KMS-11 (cell line): ENCODE measurements around the gene RYR1.

Source experiments
- H2AFZ ChIP-seq: fragments of 200-600 bp; sonication (generic); 2 replicates; pipeline ENCODE4 v1.6.1; 2016; ENCODE audit warnings: antibody characterized with exemption, mixed run types, low read depth
- H3K27ac ChIP-seq: fragments of 200-600 bp; sonication (generic); 2 replicates; pipeline ENCODE4 v1.6.1; 2016; ENCODE audit warnings: mild to moderate bottlenecking, mixed run types
- H3K27me3 ChIP-seq: fragments of 200-600 bp; sonication (generic); 2 replicates; pipeline ENCODE4 v1.6.1; 2017; ENCODE audit warnings: mild to moderate bottlenecking, low read depth, mixed run types, moderate library complexity; ENCODE audit not compliant: insufficient read depth
- H3K36me3 ChIP-seq: fragments of 200-600 bp; sonication (generic); 2 replicates; pipeline ENCODE4 v1.6.1; 2017; ENCODE audit warnings: mild to moderate bottlenecking, mixed run types; ENCODE audit not compliant: insufficient read depth
- H3K4me1 ChIP-seq: fragments of 200-600 bp; sonication (generic); 2 replicates; pipeline ENCODE4 v1.6.1; 2016; ENCODE audit warnings: mild to moderate bottlenecking, low read depth, mixed run types; ENCODE audit not compliant: poor library complexity, severe bottlenecking
- H3K4me2 ChIP-seq: fragments of 200-600 bp; sonication (generic); 2 replicates; pipeline ENCODE4 v1.7.0; 2016; ENCODE audit warnings: mild to moderate bottlenecking, mixed run types
- H3K4me3 ChIP-seq: fragments of 200-600 bp; sonication (generic); IDR thresholded peaks from 2 replicates; pipeline ENCODE4 v1.6.1; 2017; ENCODE audit warnings: low read depth, low read length, mixed read lengths; ENCODE audit not compliant: insufficient read depth
- H3K79me2 ChIP-seq: fragments of 200-600 bp; sonication (generic); 2 replicates; pipeline ENCODE4 v1.6.1; 2016; ENCODE audit warnings: low read depth, mixed run types; ENCODE audit not compliant: insufficient read depth
- H3K9ac ChIP-seq: fragments of 200-600 bp; sonication (generic); 2 replicates; pipeline ENCODE4 v1.6.1; 2016; ENCODE audit warnings: mild to moderate bottlenecking, mixed run types
- H4K20me1 ChIP-seq: fragments of 200-600 bp; sonication (generic); 2 replicates; pipeline ENCODE4 v1.6.1; 2016; ENCODE audit warnings: mild to moderate bottlenecking, mixed run types; ENCODE audit not compliant: insufficient read depth
- CTCF ChIP-seq: fragments of 200-600 bp; sonication (generic); conservative IDR thresholded peaks from 2 replicates; pipeline ENCODE4 v1.6.1; 2017; ENCODE audit warnings: low read depth, mild to moderate bottlenecking, antibody characterized with exemption, low read length, moderate library complexity, mixed read lengths

RYR1 gene

GRCh38 chr19:38538386-38538785 is 104.9 kb downstream of the RYR1 start:
- peaks cover 32% of the 10 kb centered on the region; the same call in 1 of the 2 replicates for H3K27me3 ChIP-seq
- no peaks in the 10 kb centered on the region for H4K20me1 ChIP-seq
- no peaks in the 10 kb centered on the region for H3K36me3 ChIP-seq
- no peak overlapping the region for H3K27ac ChIP-seq
- no peaks in the 10 kb centered on the region for H3K79me2 ChIP-seq
- H3K9ac ChIP-seq, result no peak overlapping the region
- no peak overlapping the region for H3K4me2 ChIP-seq
- no peak overlapping the region for H2AFZ ChIP-seq
- peaks cover 8% of the 10 kb centered on the region for H3K4me1 ChIP-seq
- no peak for TF ChIP-seq CTCF
- H3K4me3 ChIP-seq, result no peak overlapping the region

- Histone ChIP-seq H2AFZ (no peak overlapping the region), H3K9ac (no peak overlapping the region), H3K36me3 (no peaks in the 10 kb centered on the region), H3K79me2 (no peaks in the 10 kb centered on the region), H3K27me3 (peaks cover 27% of the 10 kb centered on the region; the same call in 1 of the 2 replicates), H3K4me1 (peaks cover 10% of the 10 kb centered on the region), H3K4me2 (no peak overlapping the region), H4K20me1 (no peaks in the 10 kb centered on the region), H3K27ac (no peak overlapping the region), H3K4me3 (no peak overlapping the region)
- TF ChIP-seq CTCF, result no peak
Measured at GRCh38 chr19:38538793-38539528, 105.5 kb downstream of the RYR1 start.

GRCh38 chr19:38539751-38540150 is 106.3 kb downstream of the RYR1 start:
- Histone ChIP-seq H3K4me1 (peaks cover 16% of the 10 kb centered on the region), H3K79me2 (no peaks in the 10 kb centered on the region), H3K27ac (no peak overlapping the region), H3K9ac (no peak overlapping the region), H3K4me3 (no peak overlapping the region), H3K4me2 (no peak overlapping the region), H3K27me3 (peaks cover 19% of the 10 kb centered on the region; the same call in 1 of the 2 replicates), H2AFZ (no peak overlapping the region), H3K36me3 (no peaks in the 10 kb centered on the region), H4K20me1 (no peaks in the 10 kb centered on the region)
- no peak for TF ChIP-seq CTCF

GRCh38 chr19:38542040-38542439 is 108.5 kb downstream of the RYR1 start:
- Histone ChIP-seq H3K9ac (no peak overlapping the region), H3K4me2 (no peak overlapping the region)

More at GRCh38 chr19:38542040-38542439, 108.5 kb downstream of the RYR1 start:
- Histone ChIP-seq H3K4me1 (peaks cover 17% of the 10 kb centered on the region), H4K20me1 (no peaks in the 10 kb centered on the region), H3K27me3 (peaks cover 3% of the 10 kb centered on the region; the same call in 1 of the 2 replicates), H3K27ac (no peak overlapping the region), H3K4me3 (no peak overlapping the region), H2AFZ (no peak overlapping the region), H3K79me2 (no peaks in the 10 kb centered on the region), H3K36me3 (no peaks in the 10 kb centered on the region)
- TF ChIP-seq CTCF, result no peak
